ENCODE data around the gene IGSF1.
"Not testable (repeated sequence)": the region's sequence is repeated elsewhere in the genome, so short reads cannot be mapped to it uniquely, and the experiment has no call there.

DNA sequence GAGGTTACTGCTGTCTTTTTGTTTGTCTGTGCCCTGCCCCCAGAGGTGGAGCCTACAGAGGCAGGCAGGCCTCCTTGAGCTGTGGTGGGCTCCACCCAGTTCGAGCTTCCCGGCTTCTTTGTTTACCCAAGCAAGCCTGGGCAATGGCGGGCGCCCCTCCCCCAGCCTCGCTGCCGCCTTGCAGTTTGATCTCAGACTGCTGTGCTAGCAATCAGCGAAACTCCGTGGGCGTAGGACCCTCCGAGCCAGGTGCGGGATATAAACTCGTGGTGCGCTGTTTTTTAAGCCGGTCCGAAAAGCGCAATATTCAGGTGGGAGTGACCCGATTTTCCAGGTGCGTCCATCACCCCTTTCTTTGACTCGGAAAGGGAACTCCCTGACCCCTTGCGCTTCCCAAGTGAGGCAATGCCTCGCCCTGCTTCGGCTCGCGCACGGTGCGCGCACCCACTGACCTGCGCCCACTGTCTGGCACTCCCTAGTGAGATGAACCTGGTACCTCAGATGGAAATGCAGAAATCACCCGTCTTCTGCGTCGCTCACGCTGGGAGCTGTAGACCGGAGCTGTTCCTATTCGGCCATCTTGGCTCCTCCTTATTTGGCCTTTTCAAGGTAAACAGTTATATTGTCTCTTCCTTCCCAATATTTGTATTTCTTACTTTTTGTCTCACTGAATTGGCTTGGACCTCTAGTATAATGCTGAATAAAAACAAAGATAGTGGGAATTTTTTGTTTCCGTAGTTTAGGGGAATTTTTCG lies 37.9 kb downstream of the IGSF1 start:
- not testable (repeated sequence) for TF ChIP-seq TAF1 (IDR thresholded peaks at IDR 0.05; ENCODE audit: borderline replicate concordance, low read depth, low read length); POLR2A (IDR thresholded peaks at IDR 0.05; ENCODE audit: low read depth, low read length)
